HG03025 (cell line): ENCODE results near the gene USP47.

Source experiments
- ATAC-seq: cut with Tn5 transposase; IDR thresholded peaks from one replicate; pipeline ENCODE4 v1.9.1; 2021; ENCODE audit warnings: mild to moderate bottlenecking, moderate library complexity; ENCODE audit not compliant: unreplicated experiment, low FRiP score

Gene USP47

GRCh38 chr11:11964774-11965150 is 123.0 kb downstream of the USP47 start:
- ATAC-seq = no peak

DNA sequence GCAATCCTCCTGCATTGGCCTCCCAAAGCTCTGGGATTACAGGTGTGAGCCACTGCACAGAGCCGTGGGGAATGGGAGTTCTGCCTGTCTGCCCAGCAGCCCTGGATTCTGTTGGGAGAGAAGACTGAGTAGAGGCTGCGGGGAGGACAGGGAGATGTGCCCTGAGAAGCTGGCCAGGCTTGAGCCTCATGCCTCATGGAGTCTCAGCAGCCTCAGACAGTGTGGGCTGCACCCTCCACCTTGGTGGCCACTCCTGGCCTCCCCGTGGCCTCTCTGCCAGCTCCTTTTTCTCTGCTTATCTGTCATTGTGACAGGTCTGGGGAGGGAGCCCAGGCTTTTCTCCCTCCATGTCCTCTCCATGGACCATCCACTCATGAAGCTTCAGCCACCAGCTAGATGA is 123.4 kb downstream of the USP47 start:
- no peak for ATAC-seq

- no peak for ATAC-seq
These were observed 124.0 kb downstream of the USP47 start for GRCh38 chr11:11965656-11966353.

GRCh38 chr11:11966354-11966741 is 124.6 kb downstream of the USP47 start:
- no peak for ATAC-seq

- peak; percentile 69 for ATAC-seq
These were observed 125.3 kb downstream of the USP47 start for GRCh38 chr11:11966826-11967668.

DNA sequence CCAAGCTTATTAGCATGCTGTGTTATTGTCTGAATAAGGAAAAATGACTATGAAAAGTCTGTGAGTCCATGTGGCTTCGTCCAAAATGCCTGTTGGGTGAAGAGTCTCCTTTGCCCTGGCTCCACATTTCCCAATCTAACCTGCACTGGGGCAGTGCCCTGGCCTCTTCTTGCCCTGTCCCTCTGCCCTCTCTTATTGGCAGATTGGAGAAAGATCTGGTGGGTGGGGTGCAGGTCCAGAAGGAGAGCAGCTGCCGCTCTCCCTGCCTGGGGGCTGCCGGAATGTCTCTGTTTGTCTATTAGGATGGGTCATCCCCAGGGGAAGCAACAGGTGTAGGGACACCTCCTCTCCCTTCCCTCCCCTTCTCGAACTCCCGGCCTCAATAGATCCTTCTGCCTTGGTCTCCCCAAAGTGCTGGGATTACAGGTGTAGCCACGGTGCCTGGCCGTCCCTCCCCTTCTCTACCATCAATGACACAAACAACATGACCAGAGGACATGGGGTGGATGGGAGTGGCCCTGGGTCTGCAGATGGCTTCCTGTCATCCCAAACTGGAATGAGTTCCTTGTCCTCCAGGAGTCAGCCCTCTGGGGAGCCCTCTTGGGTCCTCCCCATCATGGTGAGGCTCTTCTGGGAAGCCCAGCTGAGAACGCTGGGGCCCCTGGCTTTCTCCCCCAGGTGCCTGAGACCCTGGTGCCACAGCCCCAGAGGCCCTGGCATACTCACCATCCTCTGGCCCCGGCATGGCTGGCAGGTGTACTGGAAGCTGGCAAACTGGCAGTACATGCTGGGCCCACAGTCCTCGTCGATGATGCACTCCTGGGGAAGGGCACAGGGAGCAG is 126.1 kb downstream of the USP47 start:
- no peak for ATAC-seq

DNA sequence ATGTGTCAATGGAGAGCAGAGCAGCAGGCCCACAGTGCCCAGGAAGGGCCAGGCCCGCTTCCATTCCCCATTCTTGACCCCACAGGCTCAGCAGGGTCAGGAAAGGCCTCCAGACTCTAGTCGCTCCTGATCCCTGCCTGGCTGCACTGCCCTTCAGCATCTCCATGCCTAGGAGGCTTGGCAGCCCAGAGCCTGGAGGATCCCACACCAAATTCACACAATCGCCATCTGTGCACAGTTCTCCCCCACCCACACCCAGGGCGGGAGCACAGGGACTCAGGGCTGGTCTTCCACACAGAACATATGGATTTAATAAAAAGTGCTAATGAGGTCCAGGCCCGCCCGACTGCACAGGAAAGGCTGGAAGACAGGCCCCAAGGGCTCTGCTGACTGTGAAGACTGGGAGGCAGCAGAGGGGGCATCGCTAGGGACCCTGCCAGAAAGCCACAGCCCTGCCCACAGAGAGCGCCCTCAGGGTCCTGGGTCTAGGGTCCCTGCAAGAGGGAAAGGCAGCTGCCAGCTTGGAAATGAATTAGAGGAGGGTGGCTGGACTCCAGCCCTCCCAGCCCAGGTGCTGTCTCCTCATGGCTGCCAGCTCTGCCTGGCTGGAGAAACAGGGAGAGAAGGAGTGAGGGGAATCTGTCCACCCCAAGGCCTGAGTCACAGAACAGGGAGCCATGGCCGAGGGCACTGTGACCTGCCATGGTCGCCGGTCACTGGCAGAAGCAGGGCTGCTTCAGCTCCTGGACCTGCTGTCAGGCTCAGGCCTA is 126.9 kb downstream of the USP47 start:
- no peak for ATAC-seq

DNA sequence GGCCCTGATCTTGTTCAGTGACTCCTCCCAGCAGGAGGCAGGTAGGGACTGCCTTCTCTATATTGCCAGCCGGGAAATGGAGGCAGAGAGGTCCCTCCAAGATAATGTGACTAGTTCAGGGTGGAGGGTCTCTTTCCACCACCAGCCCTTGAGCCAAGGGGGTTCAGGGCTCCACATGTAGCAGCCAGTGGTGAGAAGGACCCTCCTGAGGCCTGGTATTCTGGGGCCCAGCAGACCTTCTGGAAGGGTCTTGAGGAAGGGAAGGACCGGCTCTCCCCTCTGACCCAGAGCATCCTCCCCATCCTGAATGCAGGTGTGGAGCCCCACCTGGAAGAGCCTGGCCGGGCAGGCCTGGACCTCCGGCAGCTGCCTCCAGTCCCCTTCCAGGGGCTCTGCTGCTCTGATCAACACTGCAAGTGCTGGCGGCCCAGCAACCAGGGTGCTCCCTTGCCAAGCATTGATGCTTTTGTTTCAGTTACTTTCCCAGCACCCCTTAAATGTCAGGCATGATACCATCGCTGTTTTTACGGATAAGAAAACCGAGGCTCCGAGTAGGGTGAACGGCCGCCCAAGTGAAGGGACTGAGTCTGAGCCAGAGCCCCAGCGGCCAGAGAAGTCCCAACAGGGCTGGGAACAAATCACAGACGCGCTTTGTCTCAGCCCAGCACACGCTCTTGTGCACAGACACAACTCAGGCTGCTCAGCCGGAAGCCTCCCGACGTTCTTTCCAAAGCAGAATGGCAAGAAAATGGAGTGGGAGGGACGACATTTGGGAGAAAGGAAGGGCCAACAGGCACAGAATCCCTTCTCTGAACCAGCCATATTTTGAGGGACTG is 127.8 kb downstream of the USP47 start:
- no peak for ATAC-seq

GRCh38 chr11:11970556-11970955 is 128.8 kb downstream of the USP47 start:
- no peak for ATAC-seq

DNA sequence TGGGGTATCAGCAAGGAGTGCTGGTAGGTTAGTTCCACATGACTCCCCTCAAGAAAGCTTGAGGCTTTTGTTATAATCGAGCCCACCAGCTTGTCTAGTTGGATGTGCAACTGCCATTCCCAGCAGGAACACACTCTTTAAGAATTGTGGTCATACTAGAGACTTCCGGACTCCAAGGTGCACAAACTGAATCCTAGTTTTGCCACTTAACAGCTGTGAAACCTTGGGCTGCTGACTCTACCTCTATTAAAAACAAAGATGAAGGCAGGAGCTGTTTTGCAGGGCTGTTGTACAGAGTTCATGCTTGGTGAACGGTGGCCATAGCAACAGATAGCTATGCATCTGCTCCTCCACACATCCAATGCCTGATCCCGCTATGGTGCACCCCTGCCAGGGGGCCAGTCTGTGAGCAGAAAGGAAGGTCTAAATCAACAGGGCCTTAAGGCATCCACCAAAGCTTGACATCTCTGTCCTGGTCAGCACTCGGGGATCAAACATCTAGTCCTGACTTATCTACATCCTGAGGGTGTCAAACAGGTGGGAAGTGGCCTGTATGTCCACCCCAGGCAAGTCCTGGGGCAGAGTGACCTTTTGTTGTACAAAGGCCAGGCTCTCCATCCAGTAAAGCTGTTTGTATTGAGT is 130.3 kb downstream of the USP47 start:
- ATAC-seq = no peak

DNA sequence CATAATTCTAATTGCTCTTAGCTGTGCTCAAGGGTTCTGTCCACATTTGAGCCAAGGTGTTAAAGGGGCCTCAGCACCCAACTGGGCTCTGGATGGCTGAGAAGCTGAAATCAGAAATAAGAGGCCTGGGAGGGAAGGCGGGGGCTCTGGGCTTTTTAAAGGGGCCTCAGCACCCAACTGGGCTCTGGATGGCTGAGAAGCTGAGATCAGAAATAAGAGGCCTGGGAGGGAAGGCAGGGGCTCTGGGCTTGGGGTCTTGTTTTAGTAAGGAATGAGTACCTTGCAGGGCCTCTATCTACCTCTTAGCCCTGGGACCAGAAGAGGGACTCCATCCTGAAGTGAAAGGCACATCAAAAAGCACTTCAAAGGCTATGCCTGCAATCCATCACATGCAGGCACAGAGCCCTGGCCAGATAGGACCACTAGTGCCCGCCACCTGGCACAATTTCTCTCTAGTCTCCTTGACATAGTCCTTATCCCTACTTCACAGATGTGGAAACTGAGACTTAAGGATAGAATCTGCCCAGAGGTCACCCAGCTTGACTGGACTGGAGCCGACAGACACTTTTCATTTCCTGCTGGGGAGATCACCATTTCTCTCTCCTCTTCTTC is 131.1 kb downstream of the USP47 start:
- no peak for ATAC-seq

- ATAC-seq = no peak
These were observed 131.6 kb downstream of the USP47 start for GRCh38 chr11:11973361-11973800.

- ATAC-seq = no peak
These were observed 132.1 kb downstream of the USP47 start for GRCh38 chr11:11973866-11974265.

DNA sequence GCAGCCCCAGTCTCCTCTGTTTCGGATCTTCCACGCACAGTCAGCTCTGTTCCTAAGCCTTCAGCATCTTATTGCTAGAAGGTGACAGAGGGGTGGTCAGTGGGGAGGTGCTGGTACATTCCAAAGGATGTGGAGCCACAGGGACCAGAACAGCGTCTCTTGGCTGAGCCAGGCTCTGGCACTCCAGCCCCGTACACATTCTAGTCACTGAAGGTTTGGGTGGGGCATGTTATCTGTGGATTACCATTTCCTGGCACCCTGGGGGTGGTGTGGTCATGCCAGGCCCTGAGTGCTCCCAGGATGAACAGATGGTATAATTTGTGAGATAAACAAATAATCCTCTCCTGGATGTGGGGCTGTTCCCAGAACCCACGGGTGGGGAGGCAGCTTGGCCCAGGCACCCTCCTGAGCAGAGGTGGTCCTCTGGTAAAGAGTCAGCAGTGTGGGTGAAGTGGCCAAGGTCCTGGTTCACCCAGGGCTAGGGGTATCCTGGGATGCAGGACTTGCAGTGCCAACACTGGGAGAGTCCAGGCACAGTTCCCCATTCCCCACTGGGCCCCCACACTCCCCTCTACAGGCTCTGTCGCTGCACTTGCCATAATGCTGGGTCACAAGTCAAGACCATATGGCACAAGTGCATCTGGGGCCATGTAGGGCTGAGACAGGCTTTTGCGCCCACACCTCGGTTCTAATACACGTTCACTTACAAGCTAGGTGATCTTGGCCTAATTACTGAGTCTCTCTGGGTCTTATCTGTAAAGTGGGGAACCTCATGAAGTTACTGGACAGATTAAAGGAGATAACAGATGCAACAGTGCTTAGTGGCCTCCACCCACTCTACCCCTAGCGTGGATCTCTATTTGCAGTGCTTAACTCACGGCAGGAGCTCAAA is 133.7 kb downstream of the USP47 start:
- ATAC-seq = no peak

DNA sequence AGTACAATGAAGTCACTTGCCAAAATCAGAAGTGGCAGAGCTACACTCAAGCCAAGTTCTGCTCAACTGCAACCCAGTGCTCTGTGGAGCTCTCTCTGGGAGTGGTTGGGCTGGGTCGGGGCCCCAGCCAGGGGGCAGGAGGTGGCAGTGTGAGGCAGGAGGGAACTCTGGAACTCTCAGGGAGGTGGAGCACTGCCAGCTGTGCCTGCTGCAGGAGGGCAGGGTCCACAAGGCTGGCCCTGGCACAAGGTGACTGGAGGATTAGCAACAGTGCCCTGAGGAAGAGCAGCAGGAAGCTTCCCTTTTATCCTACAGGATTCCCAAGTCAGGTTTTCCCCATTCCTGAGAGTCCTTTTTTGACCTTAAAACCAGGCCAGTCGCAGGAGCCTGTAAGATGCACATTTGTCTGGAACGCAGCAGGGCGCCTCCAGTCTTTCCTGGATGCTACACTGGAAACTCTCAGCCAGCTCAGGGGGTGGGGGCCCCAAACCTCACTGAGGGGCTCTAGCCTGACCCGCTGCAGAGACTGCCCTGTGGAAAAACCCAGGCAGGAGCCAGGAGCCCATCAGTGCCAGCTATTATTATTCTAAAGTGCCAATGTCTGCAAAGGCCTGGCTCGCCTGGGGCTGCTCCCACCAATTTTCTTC is 134.8 kb downstream of the USP47 start:
- ATAC-seq = no peak

DNA sequence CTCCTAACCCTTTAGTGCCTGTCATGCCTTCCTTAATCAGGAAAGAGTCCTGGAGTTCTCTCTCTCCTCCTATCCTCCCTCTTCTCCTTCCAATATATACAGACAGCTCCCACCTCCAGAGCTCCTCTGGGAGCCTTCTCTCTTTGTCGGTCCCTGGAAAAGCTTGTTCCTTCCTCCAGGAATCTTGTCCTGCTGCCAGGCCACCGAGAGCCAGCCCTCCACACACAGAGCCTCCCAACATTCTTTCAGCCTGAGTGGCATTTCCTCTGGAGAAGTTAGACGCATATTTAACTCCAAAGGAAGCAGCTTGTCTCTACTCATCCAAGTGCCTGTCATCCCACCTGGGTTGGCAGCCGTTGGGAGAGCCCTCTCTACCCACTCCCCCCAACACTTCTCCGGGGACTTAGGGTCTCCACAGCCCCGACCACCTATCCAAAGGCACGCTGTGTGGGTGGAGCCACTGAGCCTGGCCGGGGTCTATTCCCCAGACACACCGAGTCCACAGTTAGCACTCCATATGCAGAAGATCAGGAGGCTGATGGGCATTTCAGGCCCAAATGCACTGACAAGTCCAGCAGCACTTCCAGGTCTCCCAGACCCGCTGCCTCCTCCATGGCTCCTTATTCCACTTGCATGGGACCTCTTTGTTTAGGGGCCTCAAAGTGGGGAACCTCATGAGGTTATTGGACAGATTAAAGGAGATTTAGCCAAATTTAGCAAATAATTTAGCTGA is 135.6 kb downstream of the USP47 start:
- ATAC-seq = no peak
